ENCODE results near the gene C2CD4C. TPM values are rescaled to one million over a fixed set of nuclear protein-coding genes. Genes with fewer than 3 reads are reported as not detected.

Gene C2CD4C
- total RNA-seq, 1 donor from 2014 or later, result 1.1 TPM

GRCh38 chr19:449916-450315, 41.0 kb upstream of the C2CD4C start:
- H3K4me3 Mint-ChIP-seq (ENCODE audit: unreplicated experiment), result no peak overlapping the region
- no peak for TF ChIP-seq CTCF (IDR thresholded peaks at IDR 0.05)
- no peaks in the 10 kb centered on the region for H3K9me3 Mint-ChIP-seq (ENCODE audit: low read depth)
- peaks cover 4% of the 10 kb centered on the region for H3K4me1 Mint-ChIP-seq (ENCODE audit: low read depth)
- H3K36me3 Mint-ChIP-seq (ENCODE audit: low read depth), result peaks cover 6% of the 10 kb centered on the region
- no peak for DNase-seq (ENCODE audit: low spot score)
- no peaks in the 10 kb centered on the region for H3K27me3 Mint-ChIP-seq (ENCODE audit: low read depth)
- no peak overlapping the region for H3K27ac Mint-ChIP-seq (ENCODE audit: unreplicated experiment)

GRCh38 chr19:447816-448560, 39.0 kb upstream of the C2CD4C start:
- no peak overlapping the region for H3K4me3 Mint-ChIP-seq (ENCODE audit: unreplicated experiment)
- no peak for TF ChIP-seq CTCF (IDR thresholded peaks at IDR 0.05)
- H3K27me3 Mint-ChIP-seq (ENCODE audit: low read depth), result no peaks in the 10 kb centered on the region
- peaks cover 2% of the 10 kb centered on the region for H3K36me3 Mint-ChIP-seq (ENCODE audit: low read depth)
- H3K27ac Mint-ChIP-seq (ENCODE audit: unreplicated experiment), result peak overlapping the region; percentile 11
- no peaks in the 10 kb centered on the region for H3K9me3 Mint-ChIP-seq (ENCODE audit: low read depth)
- DNase-seq (ENCODE audit: low spot score), result no peak
- H3K4me1 Mint-ChIP-seq (ENCODE audit: low read depth), result peaks cover 4% of the 10 kb centered on the region

GRCh38 chr19:447064-447426, 38.1 kb upstream of the C2CD4C start:
- Mint-ChIP-seq H3K27ac (ENCODE audit: unreplicated experiment) (no peak overlapping the region), H3K9me3 (ENCODE audit: low read depth) (no peaks in the 10 kb centered on the region), H3K27me3 (ENCODE audit: low read depth) (no peaks in the 10 kb centered on the region), H3K36me3 (ENCODE audit: low read depth) (peaks cover 3% of the 10 kb centered on the region), H3K4me1 (ENCODE audit: low read depth) (peaks cover 4% of the 10 kb centered on the region), H3K4me3 (ENCODE audit: unreplicated experiment) (no peak overlapping the region)
- TF ChIP-seq CTCF (IDR thresholded peaks at IDR 0.05), result no peak
- DNase-seq (ENCODE audit: low spot score), result no peak

- no peak for TF ChIP-seq CTCF (IDR thresholded peaks at IDR 0.05)
- Mint-ChIP-seq H3K4me1 (ENCODE audit: low read depth) (peaks cover 4% of the 10 kb centered on the region), H3K9me3 (ENCODE audit: low read depth) (no peaks in the 10 kb centered on the region), H3K27me3 (ENCODE audit: low read depth) (no peaks in the 10 kb centered on the region), H3K36me3 (ENCODE audit: low read depth) (peaks cover 5% of the 10 kb centered on the region), H3K27ac (ENCODE audit: unreplicated experiment) (no peak overlapping the region), H3K4me3 (ENCODE audit: unreplicated experiment) (no peak overlapping the region)
- no peak for DNase-seq (ENCODE audit: low spot score)
Measured at GRCh38 chr19:444677-445210, 35.8 kb upstream of the C2CD4C start.

- no peak for DNase-seq (ENCODE audit: low spot score)
- no peak for TF ChIP-seq CTCF (IDR thresholded peaks at IDR 0.05)
- no peak overlapping the region for H3K4me3 Mint-ChIP-seq (ENCODE audit: unreplicated experiment)
- no peak overlapping the region for H3K27ac Mint-ChIP-seq (ENCODE audit: unreplicated experiment)
- H3K9me3 Mint-ChIP-seq (ENCODE audit: low read depth), result no peaks in the 10 kb centered on the region
- H3K36me3 Mint-ChIP-seq (ENCODE audit: low read depth), result peaks cover 5% of the 10 kb centered on the region
- H3K27me3 Mint-ChIP-seq (ENCODE audit: low read depth), result no peaks in the 10 kb centered on the region
- H3K4me1 Mint-ChIP-seq (ENCODE audit: low read depth), result no peaks in the 10 kb centered on the region
Measured at GRCh38 chr19:443005-443404, 34.1 kb upstream of the C2CD4C start.

All from chondrocyte (in vitro differentiated cells).